Endothelial cell of umbilical vein (primary cell): ENCODE results near the gene ARHGAP15. TPM values are rescaled to one million over a fixed set of nuclear protein-coding genes. Genes with fewer than 3 reads are reported as not detected.

ENCODE experiments used
- BruUV-seq: library from RNA; stranded (reverse); fragments of 400-500 nt; replicated peaks from 2 replicates; lab custom pipeline; 2021; lab: Mats Ljungman, UMichigan
- CTCF ChIA-PET: fragments of 300-600, 350-600 bp; sonication (Branson Sonifier 250); formaldehyde crosslinking; loops from one replicate; lab custom pipeline; 2021; ENCODE audit warnings: antibody characterized with exemption, inconsistent platforms; lab: Charles Lee
- POLR2A ChIA-PET: fragments of 300-600, 350-600 bp; sonication (Branson Sonifier 250); formaldehyde crosslinking; loops from one replicate; lab custom pipeline; 2021; ENCODE audit warnings: antibody characterized with exemption, inconsistent platforms; lab: Charles Lee
- DNase-seq: peaks from one replicate; pipeline ENCODE4 v3.0.0-alpha.2; 2011; ENCODE audit warnings: low read depth, low spot score
- FAIRE-seq: peaks from 2 replicates; lab custom pipeline; 2011; peaks lifted over from hg19 to GRCh38; lab: Jason Lieb, UNC
- H2AFZ ChIP-seq: 2 replicates; pipeline ENCODE4 v1.6.0; 2012; ENCODE audit warnings: low read depth, low read length, control low read depth, inconsistent platforms
- H3K27ac ChIP-seq: 2 replicates; pipeline ENCODE4 v1.5.1; 2011; ENCODE audit warnings: low read depth, mild to moderate bottlenecking, control low read depth, low read length, moderate library complexity; ENCODE audit not compliant: insufficient read depth
- H3K27me3 ChIP-seq, 2 experiments: 2 replicates each; pipeline versions ENCODE4 v1.6.0 to v1.6.1; 2011; ENCODE audit warnings: low read length in 2 of 2, mixed read lengths in 1 of 2; ENCODE audit not compliant: control insufficient read depth in 2 of 2, insufficient read depth in 2 of 2
- H3K36me3 ChIP-seq, 2 experiments: 2 replicates in 1 of 2; 3 replicates in 1 of 2; pipeline ENCODE4 v1.5.1; 2011; ENCODE audit warnings: low read length in 2 of 2, mild to moderate bottlenecking in 1 of 2, moderate library complexity in 1 of 2; ENCODE audit not compliant: control insufficient read depth in 2 of 2, insufficient read depth in 2 of 2; ENCODE audit errors: extremely low read depth in 1 of 2
- H3K4me1 ChIP-seq: 3 replicates; pipeline ENCODE4 v1.5.1; 2011; ENCODE audit warnings: mild to moderate bottlenecking, low read length; ENCODE audit not compliant: control insufficient read depth, insufficient read depth; ENCODE audit errors: extremely low read depth
- H3K4me2 ChIP-seq: 2 replicates; pipeline ENCODE4 v1.6.1; 2011; ENCODE audit warnings: low read length, control low read depth, mixed read lengths; ENCODE audit not compliant: insufficient read depth
- H3K4me3 ChIP-seq, 3 experiments: fragments of 200-600 bp in 1 of 3; sonication (generic), shearing (Covaris generic) in 1 of 3; replicated peaks in 1 of 3; 2 replicates each; pipeline ENCODE4 v1.5.1; 2011 to 2016; ENCODE audit warnings: control low read depth in 3 of 3, low read length in 3 of 3, mild to moderate bottlenecking in 2 of 3, inconsistent platforms in 1 of 3, low read depth in 1 of 3, moderate library complexity in 1 of 3; ENCODE audit not compliant: insufficient read depth in 1 of 3
- H3K79me2 ChIP-seq: 2 replicates; pipeline ENCODE4 v1.6.0; 2012; ENCODE audit warnings: low read length, inconsistent platforms; ENCODE audit not compliant: control insufficient read depth, insufficient read depth
- H3K9ac ChIP-seq: replicated peaks from 2 replicates; pipeline ENCODE3; 2011; ENCODE audit warnings: low read length, control low read depth; ENCODE audit not compliant: insufficient read depth; ENCODE audit errors: extremely low read depth
- H3K9me1 ChIP-seq: replicated peaks from 3 replicates; pipeline ENCODE4 v1.6.0; 2011; ENCODE audit warnings: mild to moderate bottlenecking, low read length; ENCODE audit not compliant: control insufficient read depth, insufficient read depth; ENCODE audit errors: extremely low read depth
- H3K9me3 ChIP-seq: replicated peaks from 2 replicates; pipeline ENCODE4 v1.5.1; 2012; ENCODE audit warnings: low read length, inconsistent platforms; ENCODE audit not compliant: control insufficient read depth, insufficient read depth
- H4K20me1 ChIP-seq: replicated peaks from 2 replicates; pipeline ENCODE3; 2011; ENCODE audit warnings: mild to moderate bottlenecking, low read length; ENCODE audit not compliant: control insufficient read depth, insufficient read depth; ENCODE audit errors: extremely low read depth
- EZH2 ChIP-seq: IDR thresholded peaks from 2 replicates; pipeline ENCODE4 v1.6.1; 2012; ENCODE audit warnings: borderline replicate concordance, low read depth, mild to moderate bottlenecking, moderate library complexity, low read length, inconsistent platforms; ENCODE audit not compliant: severe bottlenecking
- FOS ChIP-seq: IDR thresholded peaks from 2 replicates; pipeline ENCODE4 v1.6.1; 2011; ENCODE audit warnings: mild to moderate bottlenecking, low read length, moderate library complexity, borderline replicate concordance; ENCODE audit not compliant: insufficient read depth
- GATA2 ChIP-seq: IDR thresholded peaks from 2 replicates; pipeline ENCODE4 v1.7.0; 2011; ENCODE audit warnings: low read depth, mild to moderate bottlenecking, moderate library complexity, mixed read lengths, low read length; ENCODE audit not compliant: insufficient read length, insufficient read depth
- JUN ChIP-seq: IDR thresholded peaks from 2 replicates; pipeline ENCODE4 v1.6.1; 2011; ENCODE audit warnings: borderline replicate concordance, low read depth; ENCODE audit not compliant: insufficient read length, insufficient read depth
- MAX ChIP-seq: IDR thresholded peaks from 2 replicates; pipeline ENCODE4 v1.6.1; 2011; ENCODE audit not compliant: insufficient read depth, insufficient read length
- MYC ChIP-seq: IDR thresholded peaks from one replicate; pipeline ENCODE4 v1.6.1; 2011; ENCODE audit warnings: mild to moderate bottlenecking, low read depth, low read length
- POLR2A ChIP-seq: IDR thresholded peaks from 2 replicates; pipeline ENCODE4 v1.6.1; 2012; ENCODE audit warnings: low read depth, mild to moderate bottlenecking, control low read depth, low read length
- POLR2AphosphoS5 ChIP-seq: IDR thresholded peaks from 2 replicates; pipeline ENCODE4 v1.6.1; 2012; ENCODE audit warnings: low read depth, mild to moderate bottlenecking, control low read depth, low read length, moderate library complexity; ENCODE audit not compliant: insufficient read depth
- dilution Hi-C: fragments of 300-500 bp; cut with MboI; formaldehyde crosslinking; loops from one replicate; pipeline ENCODE4 v1.15.0; 2019; ENCODE audit warnings: low sequenced_read_pairs; ENCODE audit not compliant: extremely low pct_ligation_motif_present
- intact Hi-C: fragments of 100-400 bp; cut with micrococcal nuclease; formaldehyde crosslinking; loops from one replicate; pipeline ENCODE4 v1.10.0; 2022
- polyA plus RNA-seq, 4 experiments: library from polyadenylated mRNA; depleted of rRNA in 3 of 4; stranded (reverse) in 3 of 4; unstranded in 1 of 4; fragments of >200 nt; gene quantifications; 2 replicates each; pipeline versions ENCODE4 v1.2.1 to v1.2.3, GENCODE V29; 2011 to 2012; ENCODE audit warnings: missing spikeins in 1 of 4
- total RNA-seq: library from RNA; stranded (reverse); gene quantifications from 2 replicates; pipeline ENCODE4 v1.2.3, GENCODE V29; 2021
- TF ChIP-seq, protein P1 (sequence below), 2 donors: IDR thresholded peaks; 1 replicate in 1 of 2; 2 replicates in 1 of 2; pipeline ENCODE4 v1.5.1; 2011; ENCODE audit warnings: low read length in 2 of 2, mild to moderate bottlenecking in 2 of 2, moderate library complexity in 2 of 2, control low read depth in 1 of 2, inconsistent platforms in 1 of 2, low read depth in 1 of 2; ENCODE audit not compliant: insufficient read depth in 1 of 2; ENCODE audit errors: extremely low read depth in 1 of 2

The ARHGAP15 gene
- total and polyA plus RNA-seq, 2 donors (not counting 3 experiments of a cell fraction or from before 2014, with no cell fraction given): not detected

DNA sequence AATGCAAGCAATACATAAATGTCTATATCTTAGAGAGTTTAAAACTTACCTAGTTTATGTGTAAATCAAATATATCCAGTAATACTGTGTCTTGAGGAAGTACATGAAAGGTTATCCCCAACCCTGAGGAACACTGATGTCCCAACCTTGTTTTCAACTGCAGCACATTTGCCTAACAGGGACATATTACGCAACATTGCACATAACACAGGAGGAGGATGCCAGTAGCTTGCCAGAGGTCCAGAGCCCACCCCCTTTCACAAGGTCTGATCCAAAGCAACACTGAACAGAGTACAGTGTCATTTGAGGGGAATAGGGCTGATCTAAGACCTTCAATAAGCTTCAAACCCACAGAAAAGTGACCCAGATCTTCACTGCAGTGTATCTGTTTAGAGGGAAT is 678.5 kb downstream of the ARHGAP15 start:
- no peak overlapping the region for H3K4me3 ChIP-seq
- H3K27me3 ChIP-seq: peaks cover 0 to 2% of the 10 kb centered on the region in 2 experiments
- no peak for FAIRE-seq
- H3K36me3 ChIP-seq: no peaks in the 10 kb centered on the region
- no peaks in the 10 kb centered on the region for H3K9me3 ChIP-seq
- H3K27ac ChIP-seq: no peak overlapping the region
- no peaks in the 10 kb centered on the region for H4K20me1 ChIP-seq
- intact Hi-C loops (no loop called here), dilution Hi-C loops (no loop called here)
- no peaks in the 10 kb centered on the region for H3K79me2 ChIP-seq
- no peak for DNase-seq
- ChIA-PET POLR2A (no interaction called here), CTCF (interaction anchor here (1.0 kb wide), 1 partner anchor 10 kb away, joined by 4 read pairs; no protein-coding TSS in a partner anchor)
- H3K4me2 ChIP-seq: no peak overlapping the region
- H2AFZ ChIP-seq: no peak overlapping the region
- no TSS peak for BruUV-seq
- TF ChIP-seq GATA2: no peak
- TF ChIP-seq MAX: no peak
- TF ChIP-seq POLR2A: no peak
- TF ChIP-seq MYC: no peak
- no peak for TF ChIP-seq FOS
- TF ChIP-seq, protein P1, sequence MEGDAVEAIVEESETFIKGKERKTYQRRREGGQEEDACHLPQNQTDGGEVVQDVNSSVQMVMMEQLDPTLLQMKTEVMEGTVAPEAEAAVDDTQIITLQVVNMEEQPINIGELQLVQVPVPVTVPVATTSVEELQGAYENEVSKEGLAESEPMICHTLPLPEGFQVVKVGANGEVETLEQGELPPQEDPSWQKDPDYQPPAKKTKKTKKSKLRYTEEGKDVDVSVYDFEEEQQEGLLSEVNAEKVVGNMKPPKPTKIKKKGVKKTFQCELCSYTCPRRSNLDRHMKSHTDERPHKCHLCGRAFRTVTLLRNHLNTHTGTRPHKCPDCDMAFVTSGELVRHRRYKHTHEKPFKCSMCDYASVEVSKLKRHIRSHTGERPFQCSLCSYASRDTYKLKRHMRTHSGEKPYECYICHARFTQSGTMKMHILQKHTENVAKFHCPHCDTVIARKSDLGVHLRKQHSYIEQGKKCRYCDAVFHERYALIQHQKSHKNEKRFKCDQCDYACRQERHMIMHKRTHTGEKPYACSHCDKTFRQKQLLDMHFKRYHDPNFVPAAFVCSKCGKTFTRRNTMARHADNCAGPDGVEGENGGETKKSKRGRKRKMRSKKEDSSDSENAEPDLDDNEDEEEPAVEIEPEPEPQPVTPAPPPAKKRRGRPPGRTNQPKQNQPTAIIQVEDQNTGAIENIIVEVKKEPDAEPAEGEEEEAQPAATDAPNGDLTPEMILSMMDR (IDR thresholded peaks at IDR 0.05; ENCODE audit: extremely low read depth in 1 of 2, insufficient read depth in 1 of 2, low read depth in 1 of 2, low read length in 2 of 2): no peak
- no peak for TF ChIP-seq EZH2
- no peak for TF ChIP-seq JUN
- TF ChIP-seq POLR2AphosphoS5: no peak
- no peaks in the 10 kb centered on the region for H3K9me1 ChIP-seq
- H3K9ac ChIP-seq: no peak overlapping the region
- no peaks in the 10 kb centered on the region for H3K4me1 ChIP-seq
